ENCODE data around the gene PAIP1. TPM values are rescaled to one million over a fixed set of nuclear protein-coding genes. Genes with fewer than 3 reads are reported as not detected.
A peak's percentile ranks its signal among the peaks of the same experiment; 100 is the strongest.

The PAIP1 gene
- total and polyA plus RNA-seq, 2 donors (not counting 3 experiments of a cell fraction or from before 2014, with no cell fraction given) = 69.1 to 90.1 TPM

GRCh38 chr5:43547532-43547931 lies 9.3 kb downstream of the PAIP1 start:
- peaks cover 17 to 37% of the 10 kb centered on the region in 2 experiments for H3K36me3 ChIP-seq (ENCODE audit: control insufficient read depth in 2 of 2, extremely low read depth in 1 of 2, insufficient read depth in 2 of 2, low read length in 2 of 2)
- peak; percentile 78 for FAIRE-seq
- H3K27me3 ChIP-seq (ENCODE audit: control insufficient read depth in 2 of 2, insufficient read depth in 2 of 2, low read length in 2 of 2) = no peaks in the 10 kb centered on the region
- no peak overlapping the region for H3K9ac ChIP-seq (replicated peaks; ENCODE audit: extremely low read depth, insufficient read depth, low read length)
- no peaks in the 10 kb centered on the region for H3K9me3 ChIP-seq (replicated peaks; ENCODE audit: control insufficient read depth, insufficient read depth, low read length)
- peaks cover 53% of the 10 kb centered on the region for H3K79me2 ChIP-seq (ENCODE audit: control insufficient read depth, insufficient read depth, low read length)
- DNase-seq (ENCODE audit: low read depth, low spot score) = no peak
- H3K27ac ChIP-seq (ENCODE audit: insufficient read depth, low read depth, low read length) = no peak overlapping the region
- no peak for TF ChIP-seq EZH2 (IDR thresholded peaks at IDR 0.05; ENCODE audit: borderline replicate concordance, low read depth, low read length, severe bottlenecking)
- TF ChIP-seq FOS (IDR thresholded peaks at IDR 0.05; ENCODE audit: borderline replicate concordance, insufficient read depth, low read length) = no peak
- TF ChIP-seq POLR2AphosphoS5 (IDR thresholded peaks at IDR 0.05; ENCODE audit: insufficient read depth, low read depth, low read length) = no peak
- TF ChIP-seq GATA2 (IDR thresholded peaks at IDR 0.05; ENCODE audit: insufficient read depth, insufficient read length, low read depth, low read length) = no peak
- no peak for TF ChIP-seq POLR2A (IDR thresholded peaks at IDR 0.05; ENCODE audit: low read depth, low read length)
- TF ChIP-seq MAX (IDR thresholded peaks at IDR 0.05; ENCODE audit: insufficient read depth, insufficient read length) = no peak
- no peak for TF ChIP-seq JUN (IDR thresholded peaks at IDR 0.05; ENCODE audit: borderline replicate concordance, insufficient read depth, insufficient read length, low read depth)
- TF ChIP-seq MYC (IDR thresholded peaks at IDR 0.05; ENCODE audit: low read depth, low read length) = no peak
- no peak for TF ChIP-seq CTCF (IDR thresholded peaks at IDR 0.05; ENCODE audit: extremely low read depth in 1 of 2, insufficient read depth in 1 of 2, low read depth in 1 of 2, low read length in 2 of 2)
- BruUV-seq (replicated peaks) = no TSS peak
- POLR2A ChIA-PET = no interaction called here
- H2AFZ ChIP-seq (ENCODE audit: low read depth, low read length) = no peak overlapping the region
- no peak overlapping the region for H3K4me3 ChIP-seq (replicated peaks in 1 of 3; ENCODE audit: insufficient read depth in 1 of 3, low read depth in 1 of 3, low read length in 3 of 3)
- intact Hi-C loops (cut with micrococcal nuclease) = no loop called here
- H3K9me1 ChIP-seq (replicated peaks; ENCODE audit: control insufficient read depth, extremely low read depth, insufficient read depth, low read length) = no peaks in the 10 kb centered on the region
- no peak overlapping the region for H3K4me2 ChIP-seq (ENCODE audit: insufficient read depth, low read length)
- CTCF ChIA-PET = interaction anchor here (1.2 kb wide), 1 partner anchor 15 kb away, joined by 3 read pairs; no protein-coding TSS in a partner anchor
- H4K20me1 ChIP-seq (replicated peaks; ENCODE audit: control insufficient read depth, extremely low read depth, insufficient read depth, low read length) = peaks cover 7% of the 10 kb centered on the region
- no peaks in the 10 kb centered on the region for H3K4me1 ChIP-seq (ENCODE audit: control insufficient read depth, extremely low read depth, insufficient read depth, low read length)
- dilution Hi-C loops (cut with MboI; ENCODE audit: extremely low pct_ligation_motif_present, low sequenced_read_pairs) = no loop called here
